AG04449 (cell line): ENCODE results near the gene MRGPRX4.
"Not testable (repeated sequence)": the region's sequence is repeated elsewhere in the genome, so short reads cannot be mapped to it uniquely, and the experiment has no call there.

Experiments used
- CTCF ChIA-PET: fragments of 350-600 bp; formaldehyde crosslinking; extraction: SDS; loops from one replicate; lab custom pipeline; 2021; ENCODE audit warnings: antibody characterized with exemption; lab: Yijun Ruan, JAX
- POLR2A ChIA-PET: fragments of 400-600, 350-600 bp; formaldehyde crosslinking; extraction: SDS; loops from one replicate; lab custom pipeline; 2020; ENCODE audit warnings: antibody characterized with exemption, inconsistent platforms; lab: Yijun Ruan, JAX
- DNase-seq: peaks from one replicate; pipeline ENCODE4 v3.0.0-alpha.2; 2010; ENCODE audit warnings: low read depth, low spot score
- H3K4me3 ChIP-seq: 2 replicates; pipeline ENCODE4 v1.5.1; 2011; ENCODE audit warnings: low read depth, mild to moderate bottlenecking, control low read depth, low read length
- TF ChIP-seq, protein P1 (sequence below): IDR thresholded peaks from one replicate; pipeline ENCODE4 v1.5.1; 2011; ENCODE audit warnings: mild to moderate bottlenecking, moderate library complexity, low read length, control low read depth, inconsistent platforms; ENCODE audit not compliant: insufficient read depth; ENCODE audit errors: missing control alignments

The MRGPRX4 gene

DNA sequence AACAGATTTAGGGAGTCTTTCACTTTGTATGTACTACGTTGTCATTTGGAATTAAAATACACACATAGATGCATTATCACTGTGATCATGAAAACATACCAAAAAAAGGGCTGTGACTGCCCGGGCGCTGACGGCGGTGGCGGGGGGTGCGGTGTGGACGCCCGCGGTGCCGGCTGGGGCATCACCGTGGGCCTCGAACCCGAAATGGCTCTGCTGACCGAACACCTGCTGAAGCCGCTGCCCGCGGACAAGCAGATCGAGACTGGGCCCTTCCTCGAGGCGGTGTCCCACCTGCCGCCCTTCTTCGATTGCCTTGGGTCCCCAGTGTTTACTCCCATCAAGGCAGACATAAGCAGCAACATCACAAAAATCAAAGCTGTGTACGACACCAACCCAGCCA is 16.2 kb downstream of the MRGPRX4 start:
- TF ChIP-seq, protein P1, sequence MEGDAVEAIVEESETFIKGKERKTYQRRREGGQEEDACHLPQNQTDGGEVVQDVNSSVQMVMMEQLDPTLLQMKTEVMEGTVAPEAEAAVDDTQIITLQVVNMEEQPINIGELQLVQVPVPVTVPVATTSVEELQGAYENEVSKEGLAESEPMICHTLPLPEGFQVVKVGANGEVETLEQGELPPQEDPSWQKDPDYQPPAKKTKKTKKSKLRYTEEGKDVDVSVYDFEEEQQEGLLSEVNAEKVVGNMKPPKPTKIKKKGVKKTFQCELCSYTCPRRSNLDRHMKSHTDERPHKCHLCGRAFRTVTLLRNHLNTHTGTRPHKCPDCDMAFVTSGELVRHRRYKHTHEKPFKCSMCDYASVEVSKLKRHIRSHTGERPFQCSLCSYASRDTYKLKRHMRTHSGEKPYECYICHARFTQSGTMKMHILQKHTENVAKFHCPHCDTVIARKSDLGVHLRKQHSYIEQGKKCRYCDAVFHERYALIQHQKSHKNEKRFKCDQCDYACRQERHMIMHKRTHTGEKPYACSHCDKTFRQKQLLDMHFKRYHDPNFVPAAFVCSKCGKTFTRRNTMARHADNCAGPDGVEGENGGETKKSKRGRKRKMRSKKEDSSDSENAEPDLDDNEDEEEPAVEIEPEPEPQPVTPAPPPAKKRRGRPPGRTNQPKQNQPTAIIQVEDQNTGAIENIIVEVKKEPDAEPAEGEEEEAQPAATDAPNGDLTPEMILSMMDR = no peak
- ChIA-PET POLR2A (no interaction called here), CTCF (no interaction called here)
- no peak overlapping the region for H3K4me3 ChIP-seq
- DNase-seq = no peak

DNA sequence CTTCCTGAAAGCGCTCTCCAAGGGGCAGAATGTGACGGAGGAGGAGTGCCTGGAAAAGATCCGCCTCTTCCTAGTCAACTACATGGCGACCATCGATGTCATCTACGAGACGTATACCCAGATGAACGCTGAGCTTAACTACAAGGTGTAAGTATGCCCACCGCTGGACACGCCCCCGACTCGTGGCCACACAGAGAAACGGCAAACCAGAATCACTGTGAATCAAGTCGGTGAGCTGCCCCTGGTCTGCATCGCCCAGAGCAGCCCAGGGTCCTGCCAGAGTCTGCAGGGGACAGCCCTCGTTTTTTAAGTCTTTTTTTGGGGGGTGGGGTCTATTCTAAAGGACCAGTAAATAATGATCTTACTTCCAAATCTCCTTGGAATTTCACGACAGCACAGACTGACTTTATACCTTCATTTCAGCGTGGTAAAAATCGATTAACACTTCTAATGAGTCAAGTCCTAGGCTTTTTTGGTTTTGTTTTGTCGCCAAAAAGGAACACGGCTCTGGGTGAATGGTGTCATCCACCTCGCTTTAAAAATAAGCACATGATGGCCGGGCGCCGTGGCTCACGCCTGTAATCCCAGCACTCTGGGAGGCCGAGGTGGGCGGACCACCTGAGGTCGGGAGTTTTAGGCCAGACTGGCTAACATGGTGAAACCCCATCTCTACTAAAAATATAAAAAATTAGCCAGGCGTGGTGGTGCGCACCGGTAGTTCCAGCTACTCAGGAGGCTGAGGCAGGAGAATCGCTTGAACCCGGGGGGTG is 17.0 kb downstream of the MRGPRX4 start:
- POLR2A ChIA-PET, H3K4me3 ChIP-seq, DNase-seq, CTCF ChIA-PET: not testable (repeated sequence)

DNA sequence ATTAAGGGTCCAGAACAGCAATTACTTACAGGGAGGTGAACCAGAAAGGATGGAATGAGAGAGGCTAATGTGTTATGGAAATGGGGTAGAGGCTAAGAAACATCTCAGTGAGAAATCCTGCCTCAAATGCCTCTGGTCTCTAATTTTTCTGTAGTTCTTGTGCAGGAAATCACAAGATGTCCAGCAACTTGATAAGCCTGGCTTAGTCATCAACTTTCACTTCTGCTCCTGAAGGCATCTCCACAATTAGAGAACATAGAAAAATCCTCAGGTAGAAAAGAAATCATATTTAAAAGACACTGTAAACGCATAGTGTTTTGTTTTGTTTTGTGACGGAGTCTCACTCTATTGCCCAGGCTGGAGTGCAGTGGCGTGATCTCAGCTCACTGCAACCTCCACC is 18.7 kb downstream of the MRGPRX4 start:
- H3K4me3 ChIP-seq = no peak overlapping the region
- CTCF ChIA-PET = no interaction called here
- POLR2A ChIA-PET = no interaction called here
- no peak for DNase-seq
- TF ChIP-seq, protein P1 = no peak

DNA sequence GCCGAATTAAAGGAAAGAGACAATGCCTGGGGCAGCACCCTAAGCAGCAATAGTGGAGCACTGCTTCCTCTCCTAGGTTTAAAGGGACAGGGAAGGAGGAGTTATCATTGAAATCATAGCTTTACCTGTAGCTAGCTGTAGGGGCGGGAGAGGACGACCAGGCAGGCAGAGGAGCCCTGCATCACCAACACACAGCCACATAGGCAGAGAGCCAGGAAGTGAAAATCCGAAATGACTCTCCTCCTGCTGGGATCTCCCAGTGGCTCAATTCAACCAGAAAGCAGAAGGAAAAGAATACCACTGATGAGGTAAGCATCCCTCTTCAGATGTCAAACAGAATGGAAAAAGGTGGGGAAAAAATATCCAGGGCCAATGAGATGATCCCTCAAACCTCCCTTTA is 20.4 kb downstream of the MRGPRX4 start:
- no peak overlapping the region for H3K4me3 ChIP-seq
- CTCF ChIA-PET = interaction anchor here (0.9 kb wide), 1 partner anchor 11 kb away, joined by 4 read pairs; no protein-coding TSS in a partner anchor
- DNase-seq = no peak
- POLR2A ChIA-PET = no interaction called here
- TF ChIP-seq, protein P1 = no peak

DNA sequence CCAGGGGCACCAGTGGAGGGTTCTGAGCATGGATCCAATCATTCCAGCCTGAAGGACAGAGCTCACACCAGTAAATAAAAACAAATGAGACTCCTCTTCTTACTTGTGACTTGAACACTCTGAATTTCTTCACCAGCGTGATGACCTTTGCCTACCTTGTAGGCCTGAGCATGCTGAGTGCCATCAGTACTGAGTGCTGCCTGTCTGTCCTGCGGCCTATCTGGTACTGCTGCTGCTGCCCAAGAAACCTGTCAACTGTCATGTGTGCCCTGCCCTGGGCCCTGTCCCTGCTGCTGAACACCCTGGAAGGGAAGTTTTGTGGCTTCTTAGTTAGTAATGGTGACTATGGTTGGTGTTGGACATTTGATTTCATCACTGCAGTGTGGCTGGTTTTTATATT is 23.9 kb downstream of the MRGPRX4 start:
- TF ChIP-seq, protein P1 = no peak
- ChIA-PET CTCF (no interaction called here), POLR2A (no interaction called here)
- DNase-seq = no peak
- H3K4me3 ChIP-seq = no peak overlapping the region

DNA sequence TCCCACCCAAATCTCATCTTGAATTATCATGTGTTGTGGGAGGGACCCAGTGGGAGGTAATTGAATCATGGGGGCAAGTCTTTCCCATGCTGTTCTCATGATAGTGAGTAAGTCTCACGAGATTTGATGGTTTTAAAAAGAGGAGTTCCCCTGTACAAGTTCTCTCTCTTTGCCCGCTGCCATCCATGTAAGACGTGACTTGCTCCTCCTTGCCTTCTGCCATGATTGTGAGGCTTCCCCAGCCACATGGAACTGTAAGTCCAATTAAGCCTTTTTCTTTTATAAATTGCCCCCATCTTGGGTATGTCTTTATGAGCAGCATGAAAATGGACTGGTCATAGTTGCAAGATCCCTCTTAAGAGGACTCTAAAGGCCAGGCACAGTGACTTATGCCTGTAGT is 25.1 kb downstream of the MRGPRX4 start:
- CTCF ChIA-PET, POLR2A ChIA-PET, H3K4me3 ChIP-seq, DNase-seq: not testable (repeated sequence)

DNA sequence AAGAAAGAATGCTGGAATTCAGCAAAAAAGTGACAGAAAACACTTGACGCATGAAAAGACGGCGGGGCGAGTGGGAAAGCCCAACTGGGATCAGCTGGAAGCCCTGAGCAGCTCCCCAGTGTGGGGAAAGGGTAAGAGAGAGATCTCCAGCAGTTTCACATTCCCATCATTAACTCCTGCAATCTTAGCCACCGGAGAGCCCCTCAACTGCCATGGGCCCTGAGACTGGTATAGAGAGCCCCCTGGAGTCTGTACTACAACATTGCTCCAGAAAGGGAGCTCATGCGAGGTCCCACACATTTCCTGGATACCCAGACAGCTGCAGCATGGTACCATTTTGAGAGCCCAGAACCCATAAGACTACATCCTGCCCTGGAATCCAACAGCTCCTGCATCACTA is 31.1 kb downstream of the MRGPRX4 start:
- TF ChIP-seq, protein P1 = peak; percentile 43
- ChIA-PET POLR2A (no interaction called here), CTCF (interaction anchor here (0.7 to 2.0 kb wide), 7 partner anchors 9 to 211 kb away, joined by 3 to 8 read pairs (median 4); no protein-coding TSS in a partner anchor)
- no peak overlapping the region for H3K4me3 ChIP-seq
- no peak for DNase-seq
